SK-N-SH treated with all-trans-retinoic acid at 6 μM for 48 hours (cell line): ENCODE measurements around the gene SYCE1L.

Experiments used
- ATAC-seq: fragments of 200-7000 bp; cut with Tn5 transposase; 3 replicates; pipeline ENCODE4 v1.9.1; 2020; ENCODE audit warnings: mild to moderate bottlenecking, moderate library complexity
- ARNTL ChIP-seq: fragments of 450-650 bp; formaldehyde crosslinking; IDR thresholded peaks from 2 replicates; pipeline ENCODE4 v1.5.0; 2020; ENCODE audit warnings: low read depth, mild to moderate bottlenecking, moderate library complexity, borderline replicate concordance
- BACH2 ChIP-seq: fragments of 250-450 bp; sonication (Bioruptor Pico); IDR thresholded peaks from 2 replicates; pipeline ENCODE4 v1.9.0; 2021; ENCODE audit warnings: mild to moderate bottlenecking, borderline replicate concordance
- CREB5 ChIP-seq: fragments of 250-450 bp; sonication (Bioruptor Pico); IDR thresholded peaks from 2 replicates; pipeline ENCODE4 v1.5.1; 2020; ENCODE audit warnings: low read depth, mild to moderate bottlenecking, moderate library complexity
- CSDC2 ChIP-seq: fragments of 250-450 bp; sonication (Bioruptor Pico); IDR thresholded peaks from 2 replicates; pipeline ENCODE4 v1.5.0; 2020; ENCODE audit warnings: mild to moderate bottlenecking, moderate library complexity
- CSRNP3 ChIP-seq: fragments of 250-450 bp; sonication (Bioruptor Pico); IDR thresholded peaks from 2 replicates; pipeline ENCODE4 v1.5.1; 2021; ENCODE audit warnings: mild to moderate bottlenecking, moderate library complexity
- ESRRG ChIP-seq: fragments of 250-450 bp; sonication (Bioruptor Pico); IDR thresholded peaks from 2 replicates; pipeline ENCODE4 v1.6.1; 2021; ENCODE audit warnings: mild to moderate bottlenecking
- GLIS3 ChIP-seq: fragments of 250-450 bp; sonication (Bioruptor Pico); IDR thresholded peaks from 2 replicates; pipeline ENCODE4 v1.5.0; 2020; ENCODE audit warnings: mild to moderate bottlenecking, moderate library complexity
- ISL1 ChIP-seq: fragments of 250-450 bp; sonication (Bioruptor Pico); IDR thresholded peaks from 2 replicates; pipeline ENCODE4 v2.1.2; 2022; ENCODE audit warnings: mild to moderate bottlenecking, moderate library complexity
- POU6F1 ChIP-seq: fragments of 250-450 bp; sonication (Bioruptor Pico); IDR thresholded peaks from 2 replicates; pipeline ENCODE4 v1.8.0; 2021; ENCODE audit warnings: low read depth, mild to moderate bottlenecking, moderate library complexity, borderline replicate concordance
- PPARA ChIP-seq: fragments of 250-450 bp; sonication (Bioruptor Pico); IDR thresholded peaks from 2 replicates; pipeline ENCODE4 v1.5.0; 2020; ENCODE audit warnings: mild to moderate bottlenecking, borderline replicate concordance
- RARB ChIP-seq: fragments of 250-450 bp; sonication (Bioruptor Pico); IDR thresholded peaks from 2 replicates; pipeline ENCODE4 v1.8.0; 2021; ENCODE audit warnings: mild to moderate bottlenecking, moderate library complexity
- SNAI2 ChIP-seq: fragments of 250-450 bp; sonication (Bioruptor Pico); IDR thresholded peaks from 2 replicates; pipeline ENCODE4 v1.5.0; 2020; ENCODE audit warnings: mild to moderate bottlenecking, moderate library complexity
- TCF4 ChIP-seq: fragments of 250-450 bp; sonication (Bioruptor Pico); IDR thresholded peaks from 2 replicates; pipeline ENCODE4 v1.8.0; 2021; ENCODE audit warnings: mild to moderate bottlenecking, moderate library complexity, borderline replicate concordance
- TOX ChIP-seq: fragments of 250-450 bp; sonication (Bioruptor Pico); IDR thresholded peaks from 2 replicates; pipeline ENCODE4 v1.8.0; 2021; ENCODE audit warnings: mild to moderate bottlenecking, moderate library complexity, borderline replicate concordance
- ZC3H10 ChIP-seq: fragments of 250-450 bp; sonication (Bioruptor Pico); IDR thresholded peaks from 2 replicates; pipeline ENCODE4 v1.5.1; 2021; ENCODE audit warnings: mild to moderate bottlenecking, moderate library complexity
- ZFP30 ChIP-seq: fragments of 450-650 bp; formaldehyde crosslinking; IDR thresholded peaks from 2 replicates; pipeline ENCODE4 v1.5.0; 2022; ENCODE audit warnings: mild to moderate bottlenecking, moderate library complexity
- ZNF565 ChIP-seq: fragments of 450-650 bp; formaldehyde crosslinking; conservative IDR thresholded peaks from 2 replicates; pipeline ENCODE4 v1.5.0; 2020; ENCODE audit warnings: low read depth, mild to moderate bottlenecking, moderate library complexity
- ZNF70 ChIP-seq: fragments of 450-650 bp; formaldehyde crosslinking; IDR thresholded peaks from 2 replicates; pipeline ENCODE4 v1.5.0; 2020; ENCODE audit warnings: mild to moderate bottlenecking, moderate library complexity
- TF ChIP-seq, protein P1 (sequence below): fragments of 250-450 bp; sonication (Bioruptor Pico); IDR thresholded peaks from 2 replicates; pipeline ENCODE4 v1.5.0; 2020; ENCODE audit warnings: mild to moderate bottlenecking, moderate library complexity

SYCE1L gene

GRCh38 chr16:77168901-77169300 lies 30.3 kb upstream of the SYCE1L start:
- no peak for ATAC-seq
- TF ChIP-seq SNAI2 (CRISPR knock-in tag): no peak
- TF ChIP-seq, all 23 proteins: peak for 0

DNA sequence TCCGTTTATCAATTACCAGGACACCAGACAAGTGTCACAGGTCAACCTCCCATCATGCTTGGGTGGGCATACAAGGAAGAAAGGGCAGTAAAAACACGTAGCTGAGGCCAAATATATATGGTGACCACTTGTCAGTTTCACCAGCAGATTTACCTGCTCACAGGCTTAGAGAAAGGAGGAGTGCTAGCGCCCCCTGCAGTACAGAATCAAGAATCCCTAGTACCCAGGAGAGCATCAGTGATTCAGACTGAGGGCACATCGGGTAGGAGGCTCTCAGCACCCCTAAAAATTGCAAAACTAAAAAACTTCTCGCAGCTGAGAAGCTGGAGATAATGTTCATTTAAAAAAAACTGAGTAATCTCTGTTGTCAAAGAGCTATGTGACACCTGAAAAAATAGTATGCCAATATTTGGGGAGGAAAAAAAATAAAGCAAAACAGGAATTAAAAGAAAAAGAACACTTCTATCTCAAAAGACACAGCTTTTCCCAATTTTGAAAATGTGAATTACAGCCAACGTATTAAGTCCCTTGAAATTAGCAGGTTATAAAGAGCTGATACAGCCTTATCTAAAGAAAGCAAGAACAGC lies 29.5 kb upstream of the SYCE1L start:
- ATAC-seq: peak; percentile 87
- no peak for TF ChIP-seq ISL1 (CRISPR knock-in tag)
- no peak for TF ChIP-seq BACH2 (CRISPR knock-in tag)
- TF ChIP-seq CSDC2: no peak
- TF ChIP-seq CREB5 (CRISPR knock-in tag): no peak
- TF ChIP-seq TCF4: no peak
- TF ChIP-seq POU6F1 (CRISPR knock-in tag): no peak
- TF ChIP-seq, protein P1, sequence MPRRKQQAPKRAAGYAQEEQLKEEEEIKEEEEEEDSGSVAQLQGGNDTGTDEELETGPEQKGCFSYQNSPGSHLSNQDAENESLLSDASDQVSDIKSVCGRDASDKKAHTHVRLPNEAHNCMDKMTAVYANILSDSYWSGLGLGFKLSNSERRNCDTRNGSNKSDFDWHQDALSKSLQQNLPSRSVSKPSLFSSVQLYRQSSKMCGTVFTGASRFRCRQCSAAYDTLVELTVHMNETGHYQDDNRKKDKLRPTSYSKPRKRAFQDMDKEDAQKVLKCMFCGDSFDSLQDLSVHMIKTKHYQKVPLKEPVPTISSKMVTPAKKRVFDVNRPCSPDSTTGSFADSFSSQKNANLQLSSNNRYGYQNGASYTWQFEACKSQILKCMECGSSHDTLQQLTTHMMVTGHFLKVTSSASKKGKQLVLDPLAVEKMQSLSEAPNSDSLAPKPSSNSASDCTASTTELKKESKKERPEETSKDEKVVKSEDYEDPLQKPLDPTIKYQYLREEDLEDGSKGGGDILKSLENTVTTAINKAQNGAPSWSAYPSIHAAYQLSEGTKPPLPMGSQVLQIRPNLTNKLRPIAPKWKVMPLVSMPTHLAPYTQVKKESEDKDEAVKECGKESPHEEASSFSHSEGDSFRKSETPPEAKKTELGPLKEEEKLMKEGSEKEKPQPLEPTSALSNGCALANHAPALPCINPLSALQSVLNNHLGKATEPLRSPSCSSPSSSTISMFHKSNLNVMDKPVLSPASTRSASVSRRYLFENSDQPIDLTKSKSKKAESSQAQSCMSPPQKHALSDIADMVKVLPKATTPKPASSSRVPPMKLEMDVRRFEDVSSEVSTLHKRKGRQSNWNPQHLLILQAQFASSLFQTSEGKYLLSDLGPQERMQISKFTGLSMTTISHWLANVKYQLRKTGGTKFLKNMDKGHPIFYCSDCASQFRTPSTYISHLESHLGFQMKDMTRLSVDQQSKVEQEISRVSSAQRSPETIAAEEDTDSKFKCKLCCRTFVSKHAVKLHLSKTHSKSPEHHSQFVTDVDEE (CRISPR knock-in tag): no peak
- TF ChIP-seq CSRNP3 (CRISPR knock-in tag): no peak
- no peak for TF ChIP-seq ZFP30 (CRISPR knock-in tag)
- no peak for TF ChIP-seq PPARA (CRISPR knock-in tag)
- no peak for TF ChIP-seq ZC3H10 (CRISPR knock-in tag)
- no peak for TF ChIP-seq SNAI2 (CRISPR knock-in tag)
- no peak for TF ChIP-seq GLIS3

DNA sequence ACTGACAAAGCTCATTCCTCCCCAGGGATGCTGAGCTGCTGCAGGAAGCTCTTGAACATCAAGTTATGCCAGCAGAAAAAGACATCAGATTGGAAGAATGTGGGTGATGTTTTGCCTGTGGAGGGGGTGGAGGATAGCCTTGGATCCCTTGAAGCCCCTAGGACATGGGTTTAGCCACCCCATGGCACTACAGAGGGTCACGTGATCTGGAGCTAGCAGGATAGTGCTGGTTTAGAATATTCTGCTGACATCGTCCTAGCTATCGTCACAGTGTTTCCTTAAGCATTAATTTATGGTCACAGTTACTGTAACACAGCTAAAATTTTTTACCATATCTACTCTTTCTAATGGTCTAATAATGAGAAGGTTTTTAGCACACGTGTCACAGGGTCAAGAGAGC lies 28.4 kb upstream of the SYCE1L start:
- no peak for TF ChIP-seq ESRRG (CRISPR knock-in tag)
- no peak for TF ChIP-seq PPARA (CRISPR knock-in tag)
- TF ChIP-seq RARB (CRISPR knock-in tag): no peak
- TF ChIP-seq ARNTL: no peak
- ATAC-seq: no peak

- ATAC-seq: peak; percentile 88
- TF ChIP-seq SNAI2 (CRISPR knock-in tag): no peak
- no peak for TF ChIP-seq TOX (CRISPR knock-in tag)
- no peak for TF ChIP-seq TCF4
- no peak for TF ChIP-seq ZNF565 (CRISPR knock-in tag)
- TF ChIP-seq BACH2 (CRISPR knock-in tag): no peak
- no peak for TF ChIP-seq CSRNP3 (CRISPR knock-in tag)
- no peak for TF ChIP-seq ZC3H10 (CRISPR knock-in tag)
- TF ChIP-seq ZNF70 (CRISPR knock-in tag): no peak
- no peak for TF ChIP-seq ARNTL
- TF ChIP-seq, protein P1 (CRISPR knock-in tag): no peak
- no peak for TF ChIP-seq ZFP30 (CRISPR knock-in tag)
- no peak for TF ChIP-seq CSDC2
- no peak for TF ChIP-seq ESRRG (CRISPR knock-in tag)
- no peak for TF ChIP-seq GLIS3
- no peak for TF ChIP-seq PPARA (CRISPR knock-in tag)
Measured at GRCh38 chr16:77171745-77172635, 27.2 kb upstream of the SYCE1L start.
